OCI-LY1 (cell line): ENCODE results near the gene PRELP.

Experiments
- H2AFZ ChIP-seq: fragments of 200-600 bp; sonication (generic), shearing (Covaris generic); 2 replicates; pipeline ENCODE4 v1.6.0; 2014; ENCODE audit warnings: antibody characterized with exemption, mild to moderate bottlenecking, low read length
- H3F3A ChIP-seq: fragments of 200-600 bp; sonication (generic), shearing (Covaris generic); 2 replicates; pipeline ENCODE4 v1.6.0; 2014; ENCODE audit warnings: mild to moderate bottlenecking, antibody characterized with exemption, low read length, moderate library complexity; ENCODE audit not compliant: insufficient read depth
- H3K27ac ChIP-seq: fragments of 200-600 bp; sonication (generic); 2 replicates; pipeline ENCODE4 v1.5.1; 2014; ENCODE audit warnings: low read length, mixed run types, mild to moderate bottlenecking, low read depth; ENCODE audit not compliant: poor library complexity, severe bottlenecking
- H3K27me3 ChIP-seq: fragments of 200-600 bp; sonication (generic); 2 replicates; pipeline ENCODE4 v1.6.0; 2014; ENCODE audit warnings: antibody characterized with exemption, mild to moderate bottlenecking, low read length, moderate library complexity; ENCODE audit not compliant: insufficient read depth
- H3K36me3 ChIP-seq: fragments of 200-600 bp; sonication (generic); 2 replicates; pipeline ENCODE4 v1.6.1; 2014; ENCODE audit warnings: mild to moderate bottlenecking, antibody characterized with exemption, low read length, moderate library complexity, mixed read lengths; ENCODE audit not compliant: insufficient read depth
- H3K4me1 ChIP-seq: fragments of 200-600 bp; sonication (generic); 2 replicates; pipeline ENCODE4 v1.5.1; 2014; ENCODE audit warnings: mild to moderate bottlenecking, low read length, moderate library complexity; ENCODE audit not compliant: insufficient read depth, severe bottlenecking
- H3K4me2 ChIP-seq: fragments of 200-600 bp; sonication (generic), shearing (Covaris generic); 2 replicates; pipeline ENCODE4 v1.6.1; 2014; ENCODE audit warnings: low read length
- H3K4me3 ChIP-seq: fragments of 200-600 bp; sonication (generic); 2 replicates; pipeline ENCODE4 v1.5.1; 2014; ENCODE audit warnings: low read length, low read depth, mild to moderate bottlenecking, mixed read lengths; ENCODE audit not compliant: poor library complexity, severe bottlenecking
- H3K79me2 ChIP-seq: fragments of 200-600 bp; shearing (Covaris generic); 2 replicates; pipeline ENCODE4 v1.6.1; 2016; ENCODE audit warnings: mixed run types, low read length, mixed read lengths; ENCODE audit not compliant: insufficient read depth
- H3K9ac ChIP-seq: fragments of 200-600 bp; sonication (generic), shearing (Covaris generic); 2 replicates; pipeline ENCODE4 v1.6.1; 2014; ENCODE audit warnings: mild to moderate bottlenecking, low read length, mixed read lengths
- H3K9me2 ChIP-seq: fragments of 200-600 bp; sonication (generic), shearing (Covaris generic); 2 replicates; pipeline ENCODE4 v1.6.1; 2014; ENCODE audit warnings: low read depth, mild to moderate bottlenecking, low read length, mixed read lengths
- H3K9me3 ChIP-seq: fragments of 200-600 bp; shearing (Covaris generic); 2 replicates; pipeline ENCODE4 v1.6.1; 2014; ENCODE audit warnings: low read length, mixed read lengths
- H4K20me1 ChIP-seq: fragments of 200-600 bp; sonication (generic), shearing (Covaris generic); 2 replicates; pipeline ENCODE4 v1.6.0; 2016; ENCODE audit warnings: mild to moderate bottlenecking, low read length; ENCODE audit not compliant: insufficient read depth
- CTCF ChIP-seq: fragments of 200-600 bp; sonication (generic), shearing (Covaris generic); IDR thresholded peaks from 2 replicates; pipeline ENCODE4 v1.5.1; 2017; ENCODE audit warnings: mild to moderate bottlenecking, antibody characterized with exemption, low read length, moderate library complexity, mixed read lengths
- EZH2 ChIP-seq: fragments of 200-600 bp; sonication (generic), shearing (Covaris generic); IDR thresholded peaks from 2 replicates; pipeline ENCODE4 v1.8.0; 2017; ENCODE audit warnings: borderline replicate concordance, mixed run types, mild to moderate bottlenecking, antibody characterized with exemption, low read length, moderate library complexity, mixed read lengths

Gene PRELP

GRCh38 chr1:203534012-203534411, 58.4 kb downstream of the PRELP start:
- Histone ChIP-seq H4K20me1 (no peaks in the 10 kb centered on the region), H2AFZ (no peak overlapping the region), H3K4me1 (no peaks in the 10 kb centered on the region), H3K79me2 (no peaks in the 10 kb centered on the region), H3K27me3 (0 out of 2 replicates have a peak, but pooled peaks cover 14% of the 10 kb centered on the region), H3K9ac (no peak overlapping the region), H3F3A (no peaks in the 10 kb centered on the region), H3K9me3 (no peaks in the 10 kb centered on the region), H3K9me2 (no peaks in the 10 kb centered on the region), H3K4me3 (no peak overlapping the region), H3K27ac (no peak overlapping the region), H3K36me3 (no peaks in the 10 kb centered on the region), H3K4me2 (no peak overlapping the region)
- TF ChIP-seq CTCF = no peak
- TF ChIP-seq EZH2 = no peak

GRCh38 chr1:203534526-203534925, 58.9 kb downstream of the PRELP start:
- H3K36me3 ChIP-seq = no peaks in the 10 kb centered on the region
- no peaks in the 10 kb centered on the region for H3K79me2 ChIP-seq
- H3K4me3 ChIP-seq = no peak overlapping the region
- TF ChIP-seq CTCF (no peak), EZH2 (no peak)
- H3K9me3 ChIP-seq = no peaks in the 10 kb centered on the region
- 0 out of 2 replicates have a peak, but pooled peaks cover 14% of the 10 kb centered on the region for H3K27me3 ChIP-seq
- H3K4me2 ChIP-seq = no peak overlapping the region
- no peaks in the 10 kb centered on the region for H4K20me1 ChIP-seq
- H3K27ac ChIP-seq = no peak overlapping the region
- H3K9me2 ChIP-seq = no peaks in the 10 kb centered on the region
- no peak overlapping the region for H3K9ac ChIP-seq
- no peaks in the 10 kb centered on the region for H3K4me1 ChIP-seq
- H3F3A ChIP-seq = no peaks in the 10 kb centered on the region
- H2AFZ ChIP-seq = no peak overlapping the region

- no peaks in the 10 kb centered on the region for H3F3A ChIP-seq
- TF ChIP-seq EZH2 (no peak), CTCF (no peak)
- H3K27ac ChIP-seq = no peak overlapping the region
These were observed 61.0 kb downstream of the PRELP start for GRCh38 chr1:203536575-203536974.

More at GRCh38 chr1:203536575-203536974, 61.0 kb downstream of the PRELP start:
- no peaks in the 10 kb centered on the region for H3K9me2 ChIP-seq
- no peaks in the 10 kb centered on the region for H3K36me3 ChIP-seq
- H3K27me3 ChIP-seq = 0 out of 2 replicates have a peak, but pooled peaks cover 14% of the 10 kb centered on the region
- no peak overlapping the region for H2AFZ ChIP-seq
- no peak overlapping the region for H3K4me3 ChIP-seq
- H3K9ac ChIP-seq = no peak overlapping the region
- no peak overlapping the region for H3K4me2 ChIP-seq
- no peaks in the 10 kb centered on the region for H4K20me1 ChIP-seq
- no peaks in the 10 kb centered on the region for H3K4me1 ChIP-seq
- H3K9me3 ChIP-seq = no peaks in the 10 kb centered on the region
- no peaks in the 10 kb centered on the region for H3K79me2 ChIP-seq
